GM12878 (cell line): ENCODE measurements around the gene PBRM1.

Source experiments
- NFYA ChIP-seq: IDR thresholded peaks from 2 replicates; pipeline ENCODE4 v1.6.1; 2011; ENCODE audit warnings: low read depth, mild to moderate bottlenecking, low read length, improper control_type of control experiment, borderline replicate concordance
- TF ChIP-seq, protein P1 (sequence below): fragments of 450-650 bp; IDR thresholded peaks from 2 replicates; pipeline ENCODE4 v1.6.1; 2017; ENCODE audit warnings: antibody characterized with exemption, mild to moderate bottlenecking, moderate library complexity

DNA sequence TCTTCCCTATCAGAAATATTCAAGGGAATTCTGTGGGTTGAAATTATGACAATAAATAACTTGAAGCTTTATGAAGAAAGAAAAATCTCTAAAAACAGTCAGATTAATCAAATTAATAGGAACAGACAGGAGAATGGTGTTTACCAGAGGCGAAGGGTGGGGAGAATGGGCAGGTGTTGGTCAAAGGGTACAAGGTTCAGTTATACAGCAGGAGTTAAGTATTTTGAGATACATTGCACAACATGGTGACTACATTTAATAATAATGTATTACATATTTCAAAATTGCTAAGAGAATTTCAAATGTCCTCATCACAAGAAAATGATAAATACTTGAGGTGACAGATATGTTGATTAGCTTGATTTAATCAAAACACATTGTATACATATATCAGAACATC lies 38.8 kb upstream of the PBRM1 start:
- TF ChIP-seq, protein P1, sequence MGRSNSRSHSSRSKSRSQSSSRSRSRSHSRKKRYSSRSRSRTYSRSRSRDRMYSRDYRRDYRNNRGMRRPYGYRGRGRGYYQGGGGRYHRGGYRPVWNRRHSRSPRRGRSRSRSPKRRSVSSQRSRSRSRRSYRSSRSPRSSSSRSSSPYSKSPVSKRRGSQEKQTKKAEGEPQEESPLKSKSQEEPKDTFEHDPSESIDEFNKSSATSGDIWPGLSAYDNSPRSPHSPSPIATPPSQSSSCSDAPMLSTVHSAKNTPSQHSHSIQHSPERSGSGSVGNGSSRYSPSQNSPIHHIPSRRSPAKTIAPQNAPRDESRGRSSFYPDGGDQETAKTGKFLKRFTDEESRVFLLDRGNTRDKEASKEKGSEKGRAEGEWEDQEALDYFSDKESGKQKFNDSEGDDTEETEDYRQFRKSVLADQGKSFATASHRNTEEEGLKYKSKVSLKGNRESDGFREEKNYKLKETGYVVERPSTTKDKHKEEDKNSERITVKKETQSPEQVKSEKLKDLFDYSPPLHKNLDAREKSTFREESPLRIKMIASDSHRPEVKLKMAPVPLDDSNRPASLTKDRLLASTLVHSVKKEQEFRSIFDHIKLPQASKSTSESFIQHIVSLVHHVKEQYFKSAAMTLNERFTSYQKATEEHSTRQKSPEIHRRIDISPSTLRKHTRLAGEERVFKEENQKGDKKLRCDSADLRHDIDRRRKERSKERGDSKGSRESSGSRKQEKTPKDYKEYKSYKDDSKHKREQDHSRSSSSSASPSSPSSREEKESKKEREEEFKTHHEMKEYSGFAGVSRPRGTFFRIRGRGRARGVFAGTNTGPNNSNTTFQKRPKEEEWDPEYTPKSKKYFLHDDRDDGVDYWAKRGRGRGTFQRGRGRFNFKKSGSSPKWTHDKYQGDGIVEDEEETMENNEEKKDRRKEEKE: no peak
- no peak for TF ChIP-seq NFYA
